Measurements from ENCODE around the gene LRRN4. TPM values are rescaled to one million over a fixed set of nuclear protein-coding genes. Genes with fewer than 3 reads are reported as not detected.
A peak's percentile ranks its signal among the peaks of the same experiment; 100 is the strongest.
"Not testable (repeated sequence)": the region's sequence is repeated elsewhere in the genome, so short reads cannot be mapped to it uniquely, and the experiment has no call there.

The LRRN4 gene
- total RNA-seq, 4 donors from 2014 or later, result 22.9 to 154 (median 32.4) TPM; not detected in 1

- no peak for TF ChIP-seq CTCF (IDR thresholded peaks at IDR 0.05)
- DNase-seq (ENCODE audit: low spot score), result no peak
- no peak for ATAC-seq (ENCODE audit: low FRiP score)
Measured at GRCh38 chr20:6034134-6034969, 19.5 kb downstream of the LRRN4 start.

- ATAC-seq (ENCODE audit: low FRiP score); DNase-seq (ENCODE audit: low spot score): not testable (repeated sequence)
Measured at GRCh38 chr20:6032907-6033306, 21.0 kb downstream of the LRRN4 start.

GRCh38 chr20:6030453-6031080 lies 23.3 kb downstream of the LRRN4 start:
- DNase-seq (ENCODE audit: low spot score) (no peak), ATAC-seq (ENCODE audit: low FRiP score) (peak; percentile 10)
- no peak for TF ChIP-seq CTCF (IDR thresholded peaks at IDR 0.05)

GRCh38 chr20:6029538-6029937 lies 24.3 kb downstream of the LRRN4 start:
- DNase-seq (ENCODE audit: low spot score), result no peak
- TF ChIP-seq CTCF (IDR thresholded peaks at IDR 0.05), result no peak
- peak; percentile 74 for ATAC-seq (ENCODE audit: low FRiP score)

- no peak for TF ChIP-seq CTCF (IDR thresholded peaks at IDR 0.05)
- DNase-seq (ENCODE audit: low spot score), result no peak
- no peak for ATAC-seq (ENCODE audit: low FRiP score)
Measured at GRCh38 chr20:6028818-6029217, 25.0 kb downstream of the LRRN4 start.

- ATAC-seq (ENCODE audit: low FRiP score) (no peak), DNase-seq (ENCODE audit: low spot score) (no peak)
- TF ChIP-seq CTCF (IDR thresholded peaks at IDR 0.05), result no peak
Measured at GRCh38 chr20:6026051-6026450, 27.8 kb downstream of the LRRN4 start.

GRCh38 chr20:6024768-6025167 lies 29.1 kb downstream of the LRRN4 start:
- TF ChIP-seq CTCF (IDR thresholded peaks at IDR 0.05), result no peak
- ATAC-seq (ENCODE audit: low FRiP score) (no peak), DNase-seq (ENCODE audit: low spot score) (no peak)
